DMS153 treated with DMSO at 0.1 percent for 48 hours (cell line): ENCODE results near the gene ZCCHC3.
A peak's percentile ranks its signal among the peaks of the same experiment; 100 is the strongest.

Experiments
- DNase-seq: peaks from one replicate; lab custom pipeline; 2025; ENCODE audit not compliant: unreplicated experiment; lab: John Stamatoyannopoulos, UW

ZCCHC3 gene

GRCh38 chr20:341682-342081 lies 44.3 kb downstream of the ZCCHC3 start:
- DNase-seq = no peak

- DNase-seq = no peak
Observed at GRCh38 chr20:343107-343506, 45.7 kb downstream of the ZCCHC3 start.

- no peak for DNase-seq
Observed at GRCh38 chr20:346033-346639, 48.8 kb downstream of the ZCCHC3 start.

GRCh38 chr20:346640-347316 lies 49.4 kb downstream of the ZCCHC3 start, which contains the start of gene NRSN2:
NRSN2 (plus strand) TSS chr20:347111; CDS start chr20:349644, 2,533 bp downstream.
- peak; percentile 12 for DNase-seq

GRCh38 chr20:347317-347639 lies 49.9 kb downstream of the ZCCHC3 start:
- DNase-seq = no peak

- peak; percentile 76 for DNase-seq
Observed at GRCh38 chr20:347640-348484, 50.5 kb downstream of the ZCCHC3 start.

- DNase-seq = no peak
Observed at GRCh38 chr20:348972-349841, 51.8 kb downstream of the ZCCHC3 start.
